Tongue (tissue), 2 donors: ENCODE data around the gene ADAP2. TPM values are rescaled to one million over a fixed set of nuclear protein-coding genes. Genes with fewer than 3 reads are reported as not detected.

ENCODE experiments used
- small RNA-seq: library from RNA; depleted of rRNA; stranded (forward); fragments of <200 nt; gene quantifications from one replicate; pipeline ENCODE3, GENCODE V24; 2014; ENCODE audit warnings: low replicate concordance
- total RNA-seq: library from RNA; depleted of rRNA; stranded (reverse); fragments of >200 nt; gene quantifications from one replicate; pipeline ENCODE4 v1.2.3, GENCODE V29; 2014

Gene ADAP2
- total RNA-seq, 1 donor from 2014 or later = 5.5 TPM

Small RNA genes lying within 50 kb of the gene (small RNA-seq; reads per million reads assigned to genes)
- gene AC138207.3 (not detected), gene RN7SL138P (not detected)

Other genes with a start within 250 kb of the ADAP2 start
- 13.3 TPM for gene CRLF3, start 97.3 kb upstream of the ADAP2 start, total RNA-seq
- gene ATAD5, start 90.0 kb upstream of the ADAP2 start, total RNA-seq = 4.9 TPM
- 14.7 TPM for gene TEFM, start 15.7 kb upstream of the ADAP2 start, total RNA-seq
- gene RNF135, start 49.1 kb downstream of the ADAP2 start, total RNA-seq = 13.7 TPM
- gene NF1, start 173.0 kb downstream of the ADAP2 start, total RNA-seq = 106 TPM